HCT116 (cell line): ENCODE measurements around the gene IGSF9B.

Experiments used
- CEBPB ChIP-seq: IDR thresholded peaks from 2 replicates; pipeline ENCODE4 v1.6.1; 2012; ENCODE audit warnings: low read depth
- CTCF ChIP-seq, 3 experiments: fragments of 200-600 bp in 1 of 3; sonication (generic) in 1 of 3; IDR thresholded peaks in 2 of 3; conservative IDR thresholded peaks in 1 of 3; 2 replicates each; pipeline ENCODE4 v1.5.1; 2012 to 2017; ENCODE audit warnings: low read depth in 2 of 3, low read length in 2 of 3, antibody characterized with exemption in 1 of 3, borderline replicate concordance in 1 of 3, control low read depth in 1 of 3, mild to moderate bottlenecking in 1 of 3, mixed read lengths in 1 of 3, mixed run types in 1 of 3, moderate library complexity in 1 of 3; ENCODE audit not compliant: insufficient read depth in 1 of 3
- EZH2 ChIP-seq: fragments of 200-600 bp; sonication (generic); IDR thresholded peaks from 2 replicates; pipeline ENCODE4 v1.6.1; 2017; ENCODE audit warnings: antibody characterized with exemption, mixed run types
- EZH2phosphoT487 ChIP-seq: fragments of 200-600 bp; IDR thresholded peaks from 2 replicates; pipeline ENCODE4 v1.6.1; 2018; ENCODE audit warnings: antibody characterized with exemption, borderline replicate concordance
- POLR2A ChIP-seq: IDR thresholded peaks from 2 replicates; pipeline ENCODE4 v1.7.0; 2011; ENCODE audit warnings: borderline replicate concordance; ENCODE audit not compliant: insufficient read depth, insufficient read length; ENCODE audit errors: extremely low read depth
- REST ChIP-seq: IDR thresholded peaks from 2 replicates; pipeline ENCODE4 v1.6.1; 2012; ENCODE audit warnings: low read depth
- ZNF274 ChIP-seq: fragments of 200-500 bp; sonication (Bioruptor generic); IDR thresholded peaks from 2 replicates; pipeline ENCODE4 v1.6.1; 2014; ENCODE audit warnings: mild to moderate bottlenecking, low read depth, low read length, inconsistent platforms

GRCh38 chr11:133934599-133935550 lies 21.9 kb downstream of the IGSF9B start:
- TF ChIP-seq CEBPB (no peak), EZH2 (no peak), CTCF (IDR thresholded peaks at IDR 0.05 in 2 of 3, conservative IDR thresholded peaks at IDR 0.05 in 1 of 3; ENCODE audit: borderline replicate concordance in 1 of 3, insufficient read depth in 1 of 3, low read depth in 2 of 3, low read length in 2 of 3) (no peak), EZH2phosphoT487 (no peak), REST (no peak), ZNF274 (no peak), POLR2A (no peak)
